Measurements from ENCODE around the gene GPC6.

DNA sequence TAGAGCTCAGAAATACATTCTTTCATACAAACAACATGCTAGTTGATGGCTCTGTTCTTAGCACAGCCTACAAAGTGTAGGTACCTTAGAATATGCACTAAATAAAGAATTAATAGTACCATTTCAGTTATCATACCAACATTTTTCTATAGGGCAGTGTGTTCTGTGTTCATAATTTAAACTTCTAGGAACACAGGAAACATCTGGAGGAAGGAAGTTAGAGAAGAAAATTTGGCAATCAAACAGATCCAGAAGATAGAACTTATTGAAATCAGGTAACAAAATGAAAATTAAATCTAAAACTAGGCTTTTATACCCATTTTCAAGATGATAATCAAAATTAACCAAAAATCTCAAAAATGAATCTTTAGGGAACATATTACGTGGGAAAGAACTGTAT, 725.3 kb downstream of the GPC6 start:
- TF ChIP-seq, protein P1, sequence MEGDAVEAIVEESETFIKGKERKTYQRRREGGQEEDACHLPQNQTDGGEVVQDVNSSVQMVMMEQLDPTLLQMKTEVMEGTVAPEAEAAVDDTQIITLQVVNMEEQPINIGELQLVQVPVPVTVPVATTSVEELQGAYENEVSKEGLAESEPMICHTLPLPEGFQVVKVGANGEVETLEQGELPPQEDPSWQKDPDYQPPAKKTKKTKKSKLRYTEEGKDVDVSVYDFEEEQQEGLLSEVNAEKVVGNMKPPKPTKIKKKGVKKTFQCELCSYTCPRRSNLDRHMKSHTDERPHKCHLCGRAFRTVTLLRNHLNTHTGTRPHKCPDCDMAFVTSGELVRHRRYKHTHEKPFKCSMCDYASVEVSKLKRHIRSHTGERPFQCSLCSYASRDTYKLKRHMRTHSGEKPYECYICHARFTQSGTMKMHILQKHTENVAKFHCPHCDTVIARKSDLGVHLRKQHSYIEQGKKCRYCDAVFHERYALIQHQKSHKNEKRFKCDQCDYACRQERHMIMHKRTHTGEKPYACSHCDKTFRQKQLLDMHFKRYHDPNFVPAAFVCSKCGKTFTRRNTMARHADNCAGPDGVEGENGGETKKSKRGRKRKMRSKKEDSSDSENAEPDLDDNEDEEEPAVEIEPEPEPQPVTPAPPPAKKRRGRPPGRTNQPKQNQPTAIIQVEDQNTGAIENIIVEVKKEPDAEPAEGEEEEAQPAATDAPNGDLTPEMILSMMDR (IDR thresholded peaks at IDR 0.05; ENCODE audit: low read length) = no peak
- no peak for TF ChIP-seq EZH2 (IDR thresholded peaks at IDR 0.05; ENCODE audit: borderline replicate concordance, low read length)

Data from OCI-LY1 (cell line).